HUDEP-2 (cell line): ENCODE data around the gene GPR68.
"Not testable (repeated sequence)": the region's sequence is repeated elsewhere in the genome, so short reads cannot be mapped to it uniquely, and the experiment has no call there.

ENCODE experiments used
- DNase-seq, 76 experiments: peaks; one replicate each; lab custom pipeline; 2025; ENCODE audit not compliant: unreplicated experiment in 76 of 76; lab: John Stamatoyannopoulos, UW

Gene GPR68

DNA sequence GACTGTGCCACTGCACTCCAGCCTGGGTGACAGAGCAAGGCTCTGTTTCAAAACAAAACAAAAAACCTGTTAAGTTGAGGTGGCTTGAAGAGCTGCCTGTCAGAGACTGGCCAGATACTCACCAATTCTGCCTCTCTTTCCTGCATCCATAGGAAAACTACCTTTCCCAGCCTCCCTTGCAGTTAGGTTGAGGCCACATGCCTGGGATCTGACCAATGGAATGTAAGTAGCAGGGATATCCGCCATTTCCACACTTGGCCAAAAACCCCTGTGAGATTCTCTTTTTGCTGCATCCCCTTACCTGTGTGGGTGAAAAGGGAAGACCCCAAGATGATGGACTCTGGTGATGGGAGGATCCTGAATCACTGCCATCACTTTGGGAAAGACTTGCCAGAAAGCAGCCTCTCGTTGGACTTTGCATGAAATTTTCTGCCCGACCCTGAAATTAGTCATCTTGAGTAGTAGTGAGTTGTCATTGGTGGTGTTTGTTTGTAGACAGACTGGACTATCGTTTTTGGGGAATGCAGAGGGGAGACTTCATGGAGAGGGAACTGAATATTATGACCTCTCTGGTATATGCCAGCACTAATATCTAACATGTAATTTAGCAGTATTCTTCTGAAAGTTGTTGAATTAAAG lies 14.0 kb downstream of the GPR68 start:
- DNase-seq = no peak

DNA sequence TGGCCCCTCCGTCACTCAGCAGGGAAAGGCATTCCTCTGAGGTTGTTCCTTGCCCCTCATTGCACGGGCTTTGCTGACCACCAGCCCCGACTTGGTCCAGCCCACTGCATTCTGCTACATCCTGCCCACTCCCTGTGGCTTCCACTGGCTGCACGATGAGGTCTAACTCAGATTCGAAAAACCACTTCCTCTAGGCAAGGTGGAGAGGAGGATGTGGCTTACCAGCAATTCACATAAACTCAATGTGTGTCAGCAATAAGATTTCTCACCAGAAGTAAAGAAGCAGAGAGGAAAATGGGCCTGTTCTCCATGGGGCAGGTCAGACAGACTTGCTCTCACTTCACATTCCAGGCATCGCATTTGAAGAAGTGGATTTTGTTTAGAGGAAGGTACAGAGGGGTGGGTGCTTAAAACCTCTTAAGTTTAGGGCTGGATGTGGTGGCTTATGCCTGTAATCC lies 14.7 kb downstream of the GPR68 start:
- no peak for DNase-seq

DNA sequence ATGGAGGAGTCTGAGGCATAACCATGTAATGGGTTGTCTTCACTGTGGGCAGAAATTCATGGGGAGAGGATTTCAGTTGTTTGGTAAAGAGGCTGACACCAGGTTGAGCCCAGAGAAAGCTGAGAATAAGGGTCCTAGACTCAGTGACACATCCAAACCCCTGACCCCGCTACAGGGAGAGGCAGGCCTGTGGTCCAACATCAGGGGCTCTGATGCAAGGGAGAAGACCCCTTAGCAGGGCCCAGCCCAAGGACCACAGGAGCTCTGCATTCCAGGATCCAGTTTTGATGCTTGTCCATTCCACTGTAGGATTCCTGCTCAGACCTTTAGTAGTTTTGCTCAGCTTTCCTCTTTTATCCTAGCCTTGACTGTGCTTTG lies 15.5 kb downstream of the GPR68 start:
- no peak for DNase-seq

DNA sequence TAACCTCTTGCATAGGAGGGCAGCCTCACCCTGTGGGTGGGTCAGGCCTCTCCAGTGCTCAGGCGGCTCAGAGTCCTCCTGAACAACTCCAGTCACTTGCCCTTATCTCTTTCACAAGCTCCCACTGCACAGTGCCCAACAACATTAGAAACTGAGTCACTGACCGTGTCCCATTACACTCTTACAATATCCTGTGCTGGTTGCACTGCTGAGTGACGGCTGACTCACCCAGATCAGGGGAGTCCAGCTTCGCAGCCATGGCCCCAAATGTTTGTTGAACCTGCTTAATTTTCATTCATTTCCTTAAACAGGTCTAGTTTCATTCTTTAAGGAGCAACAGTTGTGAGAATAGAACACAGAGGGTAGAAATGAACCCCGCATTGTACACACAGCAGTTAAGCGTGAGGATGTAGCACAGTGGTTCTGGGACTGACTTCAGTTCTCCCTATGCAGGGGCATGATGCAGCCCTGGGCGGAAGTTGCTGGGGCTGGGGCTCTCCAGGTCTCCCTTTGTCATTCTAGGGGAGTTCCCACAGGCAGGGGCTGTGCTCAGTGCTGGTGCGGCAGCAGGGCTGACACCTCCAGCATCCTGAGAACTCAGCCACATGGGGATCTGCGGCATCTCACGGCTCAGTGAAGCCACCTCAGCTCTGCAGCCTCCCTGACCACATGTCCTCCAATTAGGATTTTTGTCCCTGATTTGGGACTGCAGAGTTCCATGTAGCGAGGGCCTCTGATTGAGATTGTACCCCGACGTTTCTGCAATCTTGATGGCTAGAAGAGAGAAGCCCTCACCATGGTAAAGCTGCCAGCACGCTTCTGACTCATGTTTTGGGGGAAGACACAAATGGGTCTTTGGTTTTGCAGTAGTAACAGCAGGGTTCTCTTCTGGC lies 16.1 kb downstream of the GPR68 start:
- DNase-seq = peak in 2 of 76 experiments; percentile 6 to 21

DNA sequence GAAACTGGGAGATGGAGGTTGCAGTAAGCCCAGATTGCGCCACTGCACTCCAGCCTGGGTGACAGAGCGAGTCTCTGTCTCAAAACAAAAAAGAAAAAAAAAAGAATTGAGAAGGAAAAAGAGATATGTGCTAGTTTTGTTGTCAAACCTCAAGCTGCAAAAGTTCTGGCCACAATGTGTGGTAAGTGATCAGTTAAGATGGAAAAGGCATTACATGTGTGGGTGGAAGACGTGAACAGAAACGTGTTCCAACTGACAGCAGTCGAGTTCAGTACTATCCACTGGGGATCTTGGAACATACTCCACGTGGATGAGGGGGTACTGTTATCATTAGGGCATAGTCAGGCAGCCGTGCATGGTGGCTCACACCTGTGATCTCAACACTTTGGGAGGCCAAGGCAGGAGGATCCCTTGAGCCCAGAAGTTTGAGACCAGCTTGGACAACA lies 17.3 kb downstream of the GPR68 start:
- peak in 3 of 76 experiments; percentile 7 to 22 (median 16) for DNase-seq

DNA sequence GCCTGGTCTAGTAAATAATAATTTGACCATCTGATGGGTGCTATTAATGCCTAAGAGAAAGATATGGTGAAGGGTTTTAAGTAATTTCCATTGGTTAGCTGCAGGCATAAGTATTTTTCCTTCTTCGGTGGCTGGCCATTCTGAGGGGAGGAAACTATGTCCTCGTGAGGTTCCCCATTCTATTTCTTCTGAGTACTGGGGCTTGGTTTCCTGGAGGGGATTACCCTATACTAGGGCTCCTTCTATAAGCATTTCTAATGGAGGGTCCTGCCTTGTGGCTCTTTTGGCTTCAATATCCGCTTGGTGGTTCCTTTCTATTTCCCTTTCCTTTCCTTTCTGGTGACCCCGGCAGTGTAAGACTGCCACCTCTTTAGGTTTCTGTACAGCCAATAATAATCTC lies 18.1 kb downstream of the GPR68 start:
- DNase-seq = not testable (repeated sequence)

DNA sequence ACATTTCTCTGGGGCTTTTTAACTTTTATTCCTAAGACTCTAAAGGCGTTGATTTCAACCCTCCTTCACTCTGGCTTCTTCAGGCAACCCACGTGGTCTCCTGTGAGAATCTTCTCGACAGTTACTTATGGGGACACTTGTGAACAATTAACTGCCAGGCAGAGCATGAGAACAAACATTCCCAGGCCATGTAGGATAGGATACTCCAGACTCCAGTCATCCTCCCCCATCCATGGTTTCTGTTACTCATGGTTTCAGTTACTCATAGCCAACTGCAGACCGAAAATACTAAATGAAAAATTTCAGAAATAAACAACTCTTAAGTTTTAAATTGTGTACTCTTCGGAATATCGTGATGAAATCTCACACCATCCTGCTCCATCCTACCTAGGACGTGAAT lies 19.5 kb downstream of the GPR68 start:
- DNase-seq = no peak

DNA sequence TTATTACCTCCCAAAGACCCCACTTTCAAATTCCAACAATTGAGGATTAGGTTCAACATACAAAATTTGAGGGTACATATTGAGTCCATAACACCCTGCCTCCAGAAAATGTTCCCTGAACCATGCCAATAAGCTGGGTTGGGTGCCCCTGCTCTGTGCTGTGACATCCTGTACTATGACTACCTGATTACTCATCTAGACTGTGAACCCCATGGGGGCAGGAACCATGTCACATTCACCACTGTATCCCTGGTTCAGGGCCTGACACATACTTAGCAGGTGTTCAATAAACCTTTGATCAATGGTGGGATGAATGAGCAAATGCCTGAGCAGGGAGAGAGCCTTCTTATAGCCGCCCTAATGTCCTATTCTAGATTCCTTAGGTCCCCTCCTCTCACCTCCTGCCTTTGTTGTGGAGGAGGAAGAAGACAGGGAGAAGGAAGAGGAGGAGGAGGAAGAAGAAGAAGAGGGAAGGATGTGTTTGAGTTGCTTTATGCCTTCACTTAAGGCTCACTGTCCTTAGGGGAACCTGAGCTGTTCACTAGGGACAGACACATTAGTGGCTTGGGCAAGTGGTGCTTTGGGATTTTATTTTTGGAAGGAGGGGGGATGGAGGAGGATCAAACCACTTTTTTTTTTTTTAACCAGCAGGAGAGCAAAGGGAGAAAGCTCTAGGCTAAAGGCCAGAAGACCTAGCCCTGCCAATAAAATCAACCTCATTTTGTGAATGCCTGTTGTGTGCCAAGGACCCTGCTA lies 21.3 kb downstream of the GPR68 start:
- no peak for DNase-seq

DNA sequence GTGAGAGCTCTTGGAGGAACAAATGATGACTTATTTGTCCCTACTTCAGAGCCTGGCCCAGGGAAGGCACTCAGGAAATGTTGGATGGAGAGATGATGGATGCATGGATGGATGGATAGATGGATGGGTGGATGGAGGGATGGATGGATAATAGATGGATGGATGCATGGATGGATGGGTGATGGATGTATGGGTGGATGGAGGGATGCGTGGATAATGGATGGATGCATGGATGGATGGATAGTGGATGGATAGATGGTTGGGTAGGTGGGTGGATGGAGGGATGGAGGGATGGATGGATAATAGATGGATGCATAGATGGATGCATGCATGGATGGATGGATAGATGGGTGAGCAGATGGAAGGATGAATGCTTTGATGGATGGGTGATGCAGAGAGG lies 23.2 kb downstream of the GPR68 start:
- no peak for DNase-seq

DNA sequence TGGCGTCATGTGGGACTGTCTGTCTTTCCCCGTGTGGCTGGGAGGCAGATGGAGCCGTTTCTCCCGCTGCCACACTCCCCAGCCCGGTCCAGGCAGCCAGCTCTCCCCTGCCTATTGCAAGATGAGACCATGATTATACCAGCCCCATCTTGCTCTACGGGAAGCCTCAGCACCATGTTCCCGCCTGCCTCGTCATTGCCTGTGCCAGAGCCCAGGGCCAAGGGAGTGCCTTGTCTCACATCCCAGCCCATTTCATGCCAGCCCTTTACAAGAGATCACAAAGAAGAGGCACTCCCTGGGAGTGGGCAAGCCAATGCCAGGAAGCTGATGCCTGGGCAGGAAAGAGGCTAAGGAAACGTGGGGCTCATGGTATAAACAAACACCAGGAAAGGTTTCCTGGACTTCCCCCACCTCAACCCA lies 23.9 kb downstream of the GPR68 start:
- no peak for DNase-seq

DNA sequence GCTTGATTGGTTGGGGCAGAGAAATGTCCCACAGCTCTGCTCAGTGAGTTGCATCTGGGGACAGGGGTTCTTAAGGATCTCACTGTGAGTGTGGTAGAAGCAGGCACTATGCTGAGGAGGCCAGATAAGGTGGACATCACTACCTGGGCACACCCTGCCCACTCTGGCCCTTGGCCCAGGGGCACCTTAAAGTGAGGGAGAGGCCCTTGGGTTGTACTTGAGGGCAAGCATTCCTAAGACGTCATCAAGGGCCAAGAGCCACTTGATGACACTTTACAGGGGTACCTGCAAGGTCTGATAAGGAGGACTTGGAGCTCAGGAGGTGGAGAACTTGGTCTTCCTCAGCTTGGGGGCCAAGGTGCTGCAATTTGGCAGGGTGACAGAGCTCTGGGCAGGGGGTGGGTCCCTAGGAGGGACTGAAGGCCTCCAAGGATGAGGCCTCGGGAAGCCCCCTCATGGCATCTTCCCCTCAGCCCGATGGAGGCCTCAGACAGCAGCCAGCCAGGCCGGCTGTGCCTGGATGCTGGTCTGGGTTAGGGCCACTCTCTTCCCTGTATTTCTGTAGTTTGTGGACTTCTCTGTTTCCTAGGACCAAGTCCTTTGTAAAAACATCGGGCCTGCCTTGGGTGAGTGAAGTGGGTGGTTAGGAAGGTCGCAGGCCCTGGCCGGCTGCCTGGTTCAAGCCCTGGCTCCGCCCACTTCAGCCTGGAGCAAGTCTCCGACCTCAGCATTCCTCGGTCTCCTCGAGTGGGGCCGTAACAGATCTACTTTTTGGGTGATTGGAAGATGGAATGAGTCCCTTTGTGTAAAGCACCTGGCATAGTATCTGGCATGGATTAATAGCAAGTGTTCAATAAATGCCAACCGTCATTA lies 24.8 kb downstream of the GPR68 start:
- DNase-seq = no peak

DNA sequence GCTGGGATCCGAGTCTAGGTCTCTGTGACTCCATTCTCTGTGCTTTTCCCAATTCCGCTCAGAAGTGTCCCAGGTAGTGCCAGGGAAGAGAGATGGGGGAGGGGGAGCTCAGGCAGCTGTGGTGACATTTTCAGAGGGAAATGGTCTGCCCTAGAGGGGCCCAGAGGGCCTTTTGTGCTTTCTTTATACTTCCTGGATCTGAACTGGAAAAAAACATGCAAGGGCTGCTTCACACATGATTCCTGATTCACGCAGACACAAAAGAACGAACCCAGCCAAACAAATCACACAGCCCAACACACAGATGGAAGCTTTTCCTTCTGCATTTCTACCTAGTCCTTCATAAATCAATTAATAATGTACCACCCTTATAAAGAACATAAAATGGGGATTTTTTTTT lies 26.5 kb downstream of the GPR68 start:
- no peak for DNase-seq

DNA sequence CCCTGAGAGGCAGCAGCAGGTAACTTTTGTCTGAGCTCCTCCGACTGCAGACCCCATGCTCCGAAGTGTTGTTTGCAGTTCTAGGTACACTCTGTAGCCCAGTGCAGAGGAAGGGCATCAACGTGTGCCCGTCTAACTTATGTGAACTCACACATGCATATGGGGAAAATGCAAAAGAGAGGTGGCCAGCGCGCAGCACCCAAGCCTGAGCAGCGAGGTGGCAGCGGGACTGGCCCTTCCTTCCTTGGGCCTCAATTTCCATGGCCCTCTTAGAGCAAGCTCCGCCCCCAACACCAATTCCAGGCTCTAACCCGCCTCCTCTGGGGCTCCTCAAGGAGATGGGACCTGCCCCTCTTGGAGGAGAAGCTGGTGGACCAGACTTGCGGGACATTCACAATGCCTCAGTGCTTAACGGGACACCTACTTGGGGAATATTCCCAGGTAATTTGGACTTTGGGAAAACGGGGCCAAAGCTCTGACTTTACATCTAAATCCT lies 27.7 kb downstream of the GPR68 start:
- no peak for DNase-seq

DNA sequence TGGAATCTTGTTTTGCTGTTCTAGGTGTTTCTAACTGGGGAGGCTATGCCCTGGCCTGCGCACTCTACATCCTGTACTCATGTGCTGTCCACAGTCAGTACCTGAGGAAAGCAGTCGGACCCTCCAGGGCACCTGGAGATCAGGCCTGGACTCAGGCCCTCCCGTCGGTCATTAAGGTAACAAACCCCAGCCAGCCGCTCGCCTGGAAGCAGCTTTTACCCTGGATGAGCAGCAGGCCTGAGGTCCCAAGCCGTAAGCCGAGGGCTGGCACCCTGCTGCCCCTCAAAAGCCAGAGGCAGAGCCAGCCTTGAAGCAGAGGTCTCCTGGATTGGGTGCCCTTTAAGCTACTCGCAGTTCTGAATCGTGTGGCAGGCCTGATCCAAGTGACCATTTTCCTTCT lies 29.1 kb downstream of the GPR68 start:
- no peak for DNase-seq

DNA sequence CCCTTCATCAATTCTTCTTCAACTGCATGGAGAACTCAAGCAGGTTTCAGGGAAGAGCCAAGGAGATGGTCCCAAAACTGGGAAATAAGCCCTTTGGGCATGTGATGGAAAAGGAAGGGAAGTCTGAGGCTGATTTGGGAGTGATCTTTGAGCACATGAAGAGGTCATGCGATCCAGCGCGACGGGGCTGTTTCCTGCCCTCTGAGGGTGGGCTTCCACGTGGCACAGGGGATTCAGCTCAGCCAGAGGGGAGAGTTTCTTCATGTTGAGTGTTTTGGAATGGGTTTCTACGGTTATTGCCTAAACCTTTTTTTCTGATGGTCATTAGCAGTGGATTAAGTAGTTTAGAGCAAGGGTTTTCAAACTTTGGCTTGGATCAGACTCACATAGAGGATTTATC lies 30.2 kb downstream of the GPR68 start:
- no peak for DNase-seq

DNA sequence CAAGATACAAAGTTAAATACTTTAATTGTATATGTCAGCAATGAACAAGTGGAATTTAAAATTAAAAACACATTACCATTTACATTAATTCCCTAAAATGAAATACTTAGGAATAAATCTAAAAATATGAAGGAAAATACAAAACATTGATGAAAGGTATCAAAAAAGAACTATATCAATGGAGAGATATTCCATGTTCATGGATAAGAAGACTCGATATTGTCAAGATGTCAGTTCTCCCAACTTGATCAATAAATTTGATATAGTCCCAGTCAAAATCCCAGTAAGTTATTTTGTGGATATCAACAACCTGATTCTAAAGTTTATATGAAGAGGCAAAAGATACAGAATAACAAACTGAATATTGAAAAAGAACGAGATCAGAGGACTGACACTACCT lies 33.5 kb downstream of the GPR68 start:
- DNase-seq = no peak

DNA sequence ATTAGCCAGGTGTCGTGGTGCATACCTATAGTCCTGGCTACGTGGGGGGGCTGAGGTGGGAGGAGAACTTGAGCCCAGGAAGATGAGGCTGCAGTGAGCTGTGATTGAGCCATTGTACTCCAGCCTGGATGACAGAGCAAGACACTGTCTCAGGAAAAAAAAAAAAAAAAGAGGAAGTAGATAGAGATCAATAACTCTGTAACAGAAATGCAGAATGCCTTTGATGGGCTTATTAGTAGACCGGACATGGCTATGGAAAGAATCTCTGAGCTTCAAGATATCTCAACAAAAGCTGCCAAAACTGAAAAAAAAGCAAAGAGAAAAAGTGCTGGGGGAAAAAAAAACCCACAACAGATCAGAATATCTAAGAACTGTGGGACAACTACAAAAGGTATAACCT lies 37.5 kb downstream of the GPR68 start:
- peak in 14 of 76 experiments; percentile 4 to 52 (median 22) for DNase-seq

DNA sequence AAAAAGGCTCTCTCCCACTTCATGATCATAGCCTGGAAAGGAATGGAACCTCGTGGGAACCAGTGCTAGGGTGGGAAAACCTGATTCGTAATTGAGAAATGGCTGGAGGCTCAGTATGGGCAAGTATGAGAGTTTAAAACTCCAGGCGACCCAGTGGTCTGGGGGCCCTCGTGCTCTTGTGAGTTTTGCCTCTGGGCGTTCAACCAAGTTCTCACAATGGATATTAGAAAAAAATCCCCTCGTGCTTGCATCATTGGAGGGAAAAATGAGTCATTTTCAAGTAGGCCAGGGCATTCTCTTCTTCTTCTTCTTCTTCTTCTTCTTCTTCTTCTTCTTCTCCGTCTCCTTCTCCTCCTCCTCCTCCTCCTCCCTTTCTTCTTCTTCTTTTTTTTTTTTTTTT lies 39.0 kb downstream of the GPR68 start:
- no peak for DNase-seq

DNA sequence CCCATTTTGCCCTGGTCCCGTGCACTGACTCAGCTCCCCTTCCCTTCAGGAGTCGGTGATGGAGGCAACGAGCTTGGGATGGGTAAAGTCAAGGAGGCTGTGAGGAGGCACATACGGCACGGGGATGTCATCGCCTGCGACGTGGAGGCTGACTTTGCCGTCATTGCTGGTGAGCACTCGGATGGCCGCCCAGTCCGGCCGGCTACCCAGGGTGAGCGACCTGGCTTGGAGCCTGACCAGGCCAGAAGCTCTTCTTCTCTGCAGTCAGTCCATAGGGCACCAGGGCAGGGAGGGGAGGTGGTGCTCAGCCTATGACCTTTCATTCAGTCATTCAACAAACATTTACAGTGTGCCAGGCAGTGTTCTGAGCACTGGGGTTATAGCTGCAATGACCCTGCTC lies 39.8 kb downstream of the GPR68 start:
- no peak for DNase-seq
